Heart left ventricle (tissue), 16 donors: Measurements from ENCODE around the gene PPFIA2. TPM values are rescaled to one million over a fixed set of nuclear protein-coding genes. Genes with fewer than 3 reads are reported as not detected.

Experiments
- ATAC-seq, 4 donors: fragments of 200-7000 bp; cut with Tn5 transposase; one replicate each; pipeline ENCODE4 v1.9.1; 2020 to 2022; ENCODE audit warnings: moderate library complexity in 4 of 4, mild to moderate bottlenecking in 3 of 4, moderate number of reproducible peaks in 1 of 4
- DNase-seq, 5 donors: peaks; one replicate each; pipeline ENCODE4 v3.0.0-alpha.2; 2020
- H3K27ac ChIP-seq, 12 donors: fragments of 200-600 bp; sonication (generic) in 4 of 12; one replicate each; pipeline versions ENCODE4 v1.5.0 to v1.8.0; 2016 to 2022; ENCODE audit warnings: mild to moderate bottlenecking in 2 of 12
- H3K27me3 ChIP-seq, 9 donors: fragments of 200-600 bp; sonication (generic) in 2 of 9; one replicate each; pipeline versions ENCODE4 v1.5.1 to v1.8.0; 2016 to 2022; ENCODE audit warnings: mild to moderate bottlenecking in 3 of 9
- H3K36me3 ChIP-seq, 9 donors: fragments of 200-600 bp; sonication (generic) in 2 of 9; one replicate each; pipeline versions ENCODE4 v1.5.0 to v1.8.0; 2018 to 2022; ENCODE audit warnings: mild to moderate bottlenecking in 2 of 9
- H3K4me1 ChIP-seq, 12 donors: fragments of 200-600 bp; sonication (generic) in 4 of 12; one replicate each; pipeline versions ENCODE4 v1.5.0 to v1.8.0; 2016 to 2022; ENCODE audit warnings: mild to moderate bottlenecking in 3 of 12
- H3K4me3 ChIP-seq, 12 donors: fragments of 200-600 bp; sonication (generic) in 4 of 12; one replicate each; pipeline versions ENCODE4 v1.5.0 to v1.8.0; 2017 to 2022; ENCODE audit warnings: mild to moderate bottlenecking in 9 of 12, moderate library complexity in 4 of 12
- H3K9me3 ChIP-seq, 12 donors: fragments of 200-600 bp; sonication (generic) in 4 of 12; one replicate each; pipeline versions ENCODE4 v1.5.0 to v1.8.0; 2016 to 2022; ENCODE audit warnings: mild to moderate bottlenecking in 1 of 12
- POLR2A ChIP-seq, 2 donors: fragments of 450-650 bp; IDR thresholded peaks; one replicate each; pipeline ENCODE4 v1.6.1; 2017; ENCODE audit warnings: antibody characterized with exemption in 2 of 2, mild to moderate bottlenecking in 2 of 2, moderate library complexity in 2 of 2
- WGBS, 4 donors: extraction: QIAGEN DNeasy Blood & Tissue Kit in 2 of 4; methylation state at CpG; one replicate each; pipeline versions ENCODE4 v1.1.5 to v1.1.7; 2013 to 2018; 5-methylcytosine and 5-hydroxymethylcytosine counted together
- intact Hi-C, 10 donors: fragments of 100-400 bp; cut with DNase I; formaldehyde crosslinking; loops; one replicate each; pipeline versions ENCODE4 v1.11.1 to v1.14.2; 2022
- polyA plus RNA-seq, 2 donors: library from polyadenylated mRNA; stranded (reverse); fragments of 200-250 nt; gene quantifications; one replicate each; pipeline ENCODE4 v1.2.3, GENCODE V29; 2013
- total RNA-seq, 9 donors: library from RNA; depleted of rRNA in 2 of 9; stranded (reverse); fragments of >200 nt in 2 of 9; fragmentation: NEBNext Ultra II Directional in 3 of 9; extraction: Animal tissue kit (Norgen Biotek cat#: 25700) in 3 of 9; gene quantifications; one replicate each; pipeline versions ENCODE4 v1.1.0 to v1.2.4, GENCODE V29; 2016 to 2023
- TF ChIP-seq, protein P1 (sequence below), 12 donors: fragments of 200-600 bp; sonication (generic) in 4 of 12; IDR thresholded peaks; one replicate each; pipeline versions ENCODE4 v1.5.0 to v1.8.0; 2018 to 2022; ENCODE audit warnings: antibody characterized with exemption in 12 of 12, mild to moderate bottlenecking in 5 of 12
- donor health status: ischemic (EF 13 %, LVEDD 7.1; RV severe dilation, severe dysfunction).
- donor health status: healthy with polysubstance abuse.
- donor health status: DM: no; HTN: yes; CAD: no.
- donor health status: DM: no; HTN: no; CAD: no.
- donor health status: ischemic (EF 25% LVEDD 6.9; RV normal size, moderate dysfunction).
- donor health status: ischemic (EF 25% LVEDD 5.7; RV mildly dilated, moderate dysfunction).
- donor health status: healthy.
- donor health status: DM: yes; HTN: yes; CAD: no.
- donor health status: ischemic (EF 35%, LVEDD 5.7; RV mildly dilated, moderate dysfunction).
- donor health status: nonischemic (EF 11% LVEDD 7.7; RV severe dilation, severe dysfunction).
- donor health status: DM: yes; HTN: yes; CAD: no.
- donor health status: PGD.
- donor health status: ischemic (EF 29% LVEDD 5.4; RV normal size, mild dysfunction).
- donor health status: nonischemic (EF 23%, LVEDD 6.1; RV moderate dilation, normal function).

The PPFIA2 gene
- total and polyA plus RNA-seq, 11 donors: 0.08 to 1.3 (median 0.49) TPM; not detected in 3

DNA sequence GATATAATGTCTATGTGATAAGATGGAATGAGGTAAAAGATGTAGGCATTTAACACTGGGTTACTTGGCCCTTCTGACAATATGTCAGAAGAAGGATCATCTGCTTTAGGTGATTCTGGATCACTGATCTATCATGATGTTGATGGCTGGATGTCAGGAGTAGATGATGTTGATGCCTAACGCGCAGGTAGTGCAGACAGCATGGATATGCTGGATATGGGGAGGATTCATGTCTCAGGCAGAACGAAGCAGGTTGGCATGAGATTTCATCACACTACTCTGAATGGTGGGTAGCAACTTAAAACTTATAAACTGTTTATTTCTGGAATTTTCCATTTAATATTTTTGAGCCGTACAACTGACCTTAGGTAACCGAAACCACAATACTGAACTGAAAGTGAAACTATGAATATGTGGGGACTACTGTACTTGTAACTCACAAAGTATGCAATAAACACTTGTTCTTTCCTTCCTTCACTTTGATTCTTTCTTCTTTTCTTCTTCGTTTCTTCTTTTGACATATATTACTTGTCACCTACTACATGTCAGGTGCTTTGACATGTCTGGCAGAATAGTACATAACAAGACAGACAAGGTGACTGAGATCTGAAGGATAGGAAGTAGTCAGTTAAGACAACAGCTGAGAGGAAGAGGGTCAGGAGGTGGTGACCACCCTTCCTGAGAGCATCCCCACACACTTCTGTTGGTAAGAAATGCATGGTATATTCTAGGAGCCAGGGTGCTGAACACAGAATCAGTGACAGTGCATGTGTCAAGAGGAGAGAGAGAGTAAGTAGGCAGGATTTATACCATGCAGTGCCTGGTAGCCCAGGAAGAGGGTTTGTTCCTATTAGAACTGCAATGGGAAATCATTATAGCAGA is 238.8 kb downstream of the PPFIA2 start:
- no peaks in the 10 kb centered on the region for H3K27me3 ChIP-seq
- no peak overlapping the region for H3K27ac ChIP-seq
- H3K36me3 ChIP-seq: no peaks in the 10 kb centered on the region
- intact Hi-C loops: no loop called here
- H3K4me3 ChIP-seq: peak overlapping the region in 6 of 12 donors; percentile 1 to 33 (median 18)
- H3K4me1 ChIP-seq: no peaks in the 10 kb centered on the region
- no peaks in the 10 kb centered on the region for H3K9me3 ChIP-seq
- TF ChIP-seq POLR2A (IDR thresholded peaks at IDR 0.05): no peak
- TF ChIP-seq, protein P1, sequence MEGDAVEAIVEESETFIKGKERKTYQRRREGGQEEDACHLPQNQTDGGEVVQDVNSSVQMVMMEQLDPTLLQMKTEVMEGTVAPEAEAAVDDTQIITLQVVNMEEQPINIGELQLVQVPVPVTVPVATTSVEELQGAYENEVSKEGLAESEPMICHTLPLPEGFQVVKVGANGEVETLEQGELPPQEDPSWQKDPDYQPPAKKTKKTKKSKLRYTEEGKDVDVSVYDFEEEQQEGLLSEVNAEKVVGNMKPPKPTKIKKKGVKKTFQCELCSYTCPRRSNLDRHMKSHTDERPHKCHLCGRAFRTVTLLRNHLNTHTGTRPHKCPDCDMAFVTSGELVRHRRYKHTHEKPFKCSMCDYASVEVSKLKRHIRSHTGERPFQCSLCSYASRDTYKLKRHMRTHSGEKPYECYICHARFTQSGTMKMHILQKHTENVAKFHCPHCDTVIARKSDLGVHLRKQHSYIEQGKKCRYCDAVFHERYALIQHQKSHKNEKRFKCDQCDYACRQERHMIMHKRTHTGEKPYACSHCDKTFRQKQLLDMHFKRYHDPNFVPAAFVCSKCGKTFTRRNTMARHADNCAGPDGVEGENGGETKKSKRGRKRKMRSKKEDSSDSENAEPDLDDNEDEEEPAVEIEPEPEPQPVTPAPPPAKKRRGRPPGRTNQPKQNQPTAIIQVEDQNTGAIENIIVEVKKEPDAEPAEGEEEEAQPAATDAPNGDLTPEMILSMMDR (IDR thresholded peaks at IDR 0.05): no peak
- DNase-seq: no peak
- peak in 2 of 4 donors; percentile 33 to 45 for ATAC-seq
- WGBS, 4 donors: 70 to 72% (median 72%) methylated on average over 6 of the region's 6 CpGs

DNA sequence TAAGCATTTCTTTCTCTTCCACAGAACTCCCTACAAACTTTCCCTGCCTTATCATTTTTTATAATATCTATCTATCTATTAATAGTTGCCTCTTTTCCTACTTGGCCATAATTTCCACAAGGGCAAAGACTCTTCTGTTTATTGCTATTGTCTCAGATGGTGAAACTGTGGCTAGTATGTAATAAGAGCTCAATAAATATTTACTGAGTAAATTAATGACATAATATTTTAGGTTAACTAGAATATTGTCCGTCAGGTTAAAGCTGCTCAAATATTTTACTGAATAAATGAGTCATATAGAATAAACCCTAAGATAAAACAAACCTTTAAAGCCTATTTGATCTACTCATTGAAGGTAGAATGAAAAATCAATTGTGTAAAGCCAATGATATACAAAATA is 240.5 kb downstream of the PPFIA2 start:
- Histone ChIP-seq H3K36me3 (no peaks in the 10 kb centered on the region), H3K4me3 (no peak overlapping the region), H3K9me3 (peaks cover 0 to 7% (median 0%) of the 10 kb centered on the region in 12 donors), H3K27ac (no peak overlapping the region), H3K27me3 (no peaks in the 10 kb centered on the region), H3K4me1 (no peaks in the 10 kb centered on the region)
- 81 to 92% (median 86%) methylated on average over 1 of the region's 1 CpG for WGBS, 4 donors
- intact Hi-C loops: no loop called here
- no peak for ATAC-seq
- no peak for TF ChIP-seq POLR2A (IDR thresholded peaks at IDR 0.05)
- TF ChIP-seq, protein P1 (IDR thresholded peaks at IDR 0.05): no peak
- no peak for DNase-seq

DNA sequence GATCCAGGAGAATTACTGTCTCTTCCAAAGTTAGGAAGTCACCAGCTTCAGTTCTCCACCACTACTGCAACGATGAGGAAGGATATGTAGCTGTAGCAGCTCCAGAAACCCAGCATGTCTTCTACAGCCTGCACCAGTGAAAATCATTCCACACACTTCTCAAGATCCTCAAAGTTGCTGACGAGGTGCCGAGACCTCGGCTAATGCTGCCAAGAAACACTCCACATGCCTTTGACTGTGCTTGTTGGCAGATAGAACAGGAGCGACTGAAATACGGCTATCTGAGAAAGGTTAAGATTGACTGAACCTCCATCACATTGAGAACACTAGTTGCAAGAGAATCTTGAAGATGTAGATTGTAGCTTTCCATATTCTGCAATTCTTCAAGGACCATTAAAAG is 241.9 kb downstream of the PPFIA2 start:
- no peak for ATAC-seq
- TF ChIP-seq, protein P1 (IDR thresholded peaks at IDR 0.05): no peak
- TF ChIP-seq POLR2A (IDR thresholded peaks at IDR 0.05): no peak

DNA sequence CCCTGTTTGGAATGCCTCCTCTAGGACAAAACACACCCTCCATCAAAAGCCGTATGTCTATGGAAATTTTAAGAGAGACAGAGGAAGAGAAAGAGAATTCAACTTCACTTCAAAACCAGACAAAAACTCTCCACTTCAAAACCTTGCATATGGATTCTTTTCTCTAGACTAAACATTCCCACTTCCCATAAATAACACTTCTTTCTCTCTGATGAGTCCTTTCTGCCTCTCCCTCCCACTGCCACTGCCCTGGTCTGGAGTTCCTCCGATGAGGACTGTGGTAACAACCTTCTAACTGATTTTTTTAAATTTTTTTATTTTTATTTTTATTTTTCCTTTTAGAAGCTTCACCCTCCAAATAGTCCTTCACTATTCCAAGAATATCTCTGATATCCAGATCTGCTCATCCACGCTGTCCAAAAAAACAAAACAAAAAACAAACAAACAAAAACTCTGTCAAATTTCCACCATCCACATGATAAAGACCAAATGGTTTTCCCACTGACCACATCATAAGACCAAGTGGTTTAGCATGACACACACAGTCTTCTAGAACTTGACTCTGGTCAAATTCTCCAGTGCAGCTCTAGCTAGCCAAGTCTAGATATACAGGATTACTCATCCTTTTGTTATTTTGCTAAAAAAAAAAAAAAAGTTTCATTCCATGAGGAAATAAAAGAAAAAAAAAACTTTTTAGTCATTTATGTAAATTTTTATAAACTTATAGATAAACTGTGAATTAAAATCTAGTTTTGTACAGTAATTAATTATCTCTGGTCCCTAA is 256.0 kb downstream of the PPFIA2 start:
- Histone ChIP-seq H3K4me1 (peaks cover 0 to 7% (median 0%) of the 10 kb centered on the region in 12 donors), H3K36me3 (no peaks in the 10 kb centered on the region), H3K4me3 (no peak overlapping the region), H3K27ac (no peak overlapping the region), H3K9me3 (no peaks in the 10 kb centered on the region), H3K27me3 (no peaks in the 10 kb centered on the region)
- TF ChIP-seq, protein P1 (IDR thresholded peaks at IDR 0.05): no peak
- TF ChIP-seq POLR2A (IDR thresholded peaks at IDR 0.05): no peak
- no peak for ATAC-seq
- DNase-seq: no peak
- intact Hi-C loops: no loop called here
- WGBS, 4 donors: 48 to 77% (median 66%) methylated on average over 3 of the region's 3 CpGs

More for the DNA sequence above, 241.9 kb downstream of the PPFIA2 start:
- Histone ChIP-seq H3K27ac (no peak overlapping the region), H3K27me3 (no peaks in the 10 kb centered on the region), H3K4me3 (no peak overlapping the region), H3K4me1 (no peaks in the 10 kb centered on the region), H3K9me3 (peaks cover 0 to 10% (median 0%) of the 10 kb centered on the region in 12 donors), H3K36me3 (no peaks in the 10 kb centered on the region)
- intact Hi-C loops: no loop called here
- DNase-seq: no peak
- WGBS, 4 donors: 33 to 45% (median 36%) methylated on average over 6 of the region's 6 CpGs
